ENCODE measurements around the gene PCNT. TPM values are rescaled to one million over a fixed set of nuclear protein-coding genes. Genes with fewer than 3 reads are reported as not detected.

PCNT gene
- total RNA-seq, 6 donors from 2014 or later: 24.9 to 130 (median 44.4) TPM

GRCh38 chr21:46344219-46344915 is 20.4 kb downstream of the PCNT start:
- Histone ChIP-seq H3K27me3 (no peaks in the 10 kb centered on the region), H3K27ac (no peak overlapping the region), H3K4me1 (no peaks in the 10 kb centered on the region), H3K36me3 (peaks cover 14 to 59% (median 41%) of the 10 kb centered on the region in 4 donors), H3K9me3 (no peaks in the 10 kb centered on the region), H3K4me3 (no peak overlapping the region)
- TF ChIP-seq EP300 (IDR thresholded peaks at IDR 0.05) (no peak), POLR2AphosphoS5 (IDR thresholded peaks at IDR 0.05) (no peak), CTCF (IDR thresholded peaks at IDR 0.05) (no peak), POLR2A (IDR thresholded peaks at IDR 0.05) (no peak)
- WGBS, 2 donors: 92 to 93% methylated on average over 15 to 20 of the region's 20 CpGs
- ATAC-seq (ENCODE audit: low FRiP score in 2 of 2) (no peak), DNase-seq (no peak)

GRCh38 chr21:46345861-46346260 is 21.9 kb downstream of the PCNT start:
- H3K4me3 ChIP-seq: no peak overlapping the region
- peaks cover 27 to 62% (median 49%) of the 10 kb centered on the region in 4 donors for H3K36me3 ChIP-seq
- no peak for TF ChIP-seq CTCF (IDR thresholded peaks at IDR 0.05)
- no peak for ATAC-seq (ENCODE audit: low FRiP score in 2 of 2)
- peak in 1 of 2 donors; percentile 64 for DNase-seq
- no peaks in the 10 kb centered on the region for H3K27me3 ChIP-seq
- no peaks in the 10 kb centered on the region for H3K9me3 ChIP-seq
- no peaks in the 10 kb centered on the region for H3K4me1 ChIP-seq
- H3K27ac ChIP-seq: no peak overlapping the region
- WGBS, 2 donors: 92 to 94% methylated on average over 14 of the region's 14 CpGs

GRCh38 chr21:46346296-46347202 is 22.6 kb downstream of the PCNT start:
- H3K27ac ChIP-seq: no peak overlapping the region
- peak in 1 of 2 donors; percentile 55 for DNase-seq
- peaks cover 31 to 69% (median 55%) of the 10 kb centered on the region in 4 donors for H3K36me3 ChIP-seq
- H3K4me3 ChIP-seq: no peak overlapping the region
- H3K9me3 ChIP-seq: no peaks in the 10 kb centered on the region
- H3K4me1 ChIP-seq: no peaks in the 10 kb centered on the region
- TF ChIP-seq EP300 (IDR thresholded peaks at IDR 0.05): no peak
- no peaks in the 10 kb centered on the region for H3K27me3 ChIP-seq
- ATAC-seq (ENCODE audit: low FRiP score in 2 of 2): no peak
- WGBS, 2 donors: 93 to 96% methylated on average over 32 to 34 of the region's 34 CpGs

- TF ChIP-seq POLR2A (IDR thresholded peaks at IDR 0.05): no peak
- TF ChIP-seq POLR2AphosphoS5 (IDR thresholded peaks at IDR 0.05): no peak
- no peak for TF ChIP-seq CTCF (IDR thresholded peaks at IDR 0.05)
- no peak for TF ChIP-seq EP300 (IDR thresholded peaks at IDR 0.05)
- DNase-seq (no peak), ATAC-seq (ENCODE audit: low FRiP score in 2 of 2) (no peak)
- Histone ChIP-seq H3K4me3 (no peak overlapping the region), H3K36me3 (peaks cover 32 to 75% (median 61%) of the 10 kb centered on the region in 4 donors), H3K27ac (no peak overlapping the region), H3K4me1 (no peaks in the 10 kb centered on the region), H3K27me3 (no peaks in the 10 kb centered on the region), H3K9me3 (no peaks in the 10 kb centered on the region)
- WGBS, 2 donors: 70 to 79% methylated on average over 10 of the region's 10 CpGs
These were observed 23.2 kb downstream of the PCNT start for GRCh38 chr21:46347203-46347550.

- H3K36me3 ChIP-seq: peaks cover 38 to 80% (median 67%) of the 10 kb centered on the region in 4 donors
- TF ChIP-seq CTCF (IDR thresholded peaks at IDR 0.05): no peak
- no peak for TF ChIP-seq POLR2A (IDR thresholded peaks at IDR 0.05)
- no peak for TF ChIP-seq EP300 (IDR thresholded peaks at IDR 0.05)
- no peak for TF ChIP-seq POLR2AphosphoS5 (IDR thresholded peaks at IDR 0.05)
- peak in 1 of 2 donors; percentile 32 for ATAC-seq (ENCODE audit: low FRiP score in 2 of 2)
- H3K4me3 ChIP-seq: no peak overlapping the region
- DNase-seq: no peak
- H3K27me3 ChIP-seq: no peaks in the 10 kb centered on the region
- no peaks in the 10 kb centered on the region for H3K4me1 ChIP-seq
- no peaks in the 10 kb centered on the region for H3K9me3 ChIP-seq
- 85 to 97% methylated on average over 6 to 12 of the region's 12 CpGs for WGBS, 2 donors
- H3K27ac ChIP-seq: no peak overlapping the region
These were observed 23.9 kb downstream of the PCNT start for GRCh38 chr21:46347791-46348381.
